Stimulated activated naive CD4-positive, alpha-beta T cell (primary cell): ENCODE measurements around the gene CBS.
A peak's percentile ranks its signal among the peaks of the same experiment; 100 is the strongest.
"Not testable (repeated sequence)": the region's sequence is repeated elsewhere in the genome, so short reads cannot be mapped to it uniquely, and the experiment has no call there.

Experiments used
- DNase-seq, 6 experiments: peaks; one replicate each; lab custom pipeline; 2025; lab: John Stamatoyannopoulos, UW

The CBS gene

GRCh38 chr21:43068065-43068464 lies 7.6 kb downstream of the CBS start:
- DNase-seq: not testable (repeated sequence)

DNA sequence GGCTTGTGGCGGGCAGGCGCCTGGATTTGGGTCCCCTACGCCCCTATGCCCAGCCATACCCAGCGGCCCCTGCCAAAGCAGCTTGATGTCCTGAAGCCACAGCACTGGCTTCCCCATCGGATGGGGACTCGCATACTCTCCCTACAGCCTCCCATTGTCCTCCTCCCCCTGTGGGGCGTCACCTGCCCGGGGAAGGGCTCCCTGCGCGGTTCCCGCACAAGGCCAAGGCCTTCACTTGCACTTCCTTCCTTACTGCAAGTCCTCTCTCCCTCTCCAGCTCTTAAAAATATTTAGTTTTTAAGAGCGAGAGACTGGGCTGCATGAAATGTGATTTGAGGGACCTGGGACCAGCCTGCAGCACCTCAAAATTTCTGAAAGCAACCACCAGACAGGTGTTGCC lies 8.9 kb downstream of the CBS start:
- not testable (repeated sequence) for DNase-seq

DNA sequence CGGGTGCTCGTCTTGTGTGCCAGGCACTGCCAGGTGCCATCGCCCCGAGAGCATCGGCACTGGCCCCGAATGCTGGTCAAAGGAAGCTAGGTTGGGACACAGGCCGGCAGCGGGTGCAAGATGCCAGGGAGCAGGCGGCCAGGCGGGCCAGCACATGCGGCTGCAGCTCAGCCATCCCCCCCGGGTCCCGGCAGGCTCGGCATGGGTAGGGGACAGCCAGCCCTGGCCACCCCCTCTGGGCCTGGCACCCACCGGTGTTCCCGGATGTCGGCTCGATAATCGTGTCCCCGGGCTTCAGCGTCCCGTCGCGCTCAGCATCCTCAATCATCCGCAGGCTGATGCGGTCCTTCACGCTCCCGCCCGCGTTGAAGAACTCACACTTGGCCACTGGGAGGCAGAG lies 9.6 kb downstream of the CBS start:
- DNase-seq: not testable (repeated sequence)

GRCh38 chr21:43064265-43064917 lies 11.2 kb downstream of the CBS start:
- DNase-seq: not testable (repeated sequence)

- DNase-seq: not testable (repeated sequence)
These were observed 12.5 kb downstream of the CBS start for GRCh38 chr21:43062955-43063664.

- not testable (repeated sequence) for DNase-seq
These were observed 22.5 kb downstream of the CBS start for GRCh38 chr21:43053112-43053511.

DNA sequence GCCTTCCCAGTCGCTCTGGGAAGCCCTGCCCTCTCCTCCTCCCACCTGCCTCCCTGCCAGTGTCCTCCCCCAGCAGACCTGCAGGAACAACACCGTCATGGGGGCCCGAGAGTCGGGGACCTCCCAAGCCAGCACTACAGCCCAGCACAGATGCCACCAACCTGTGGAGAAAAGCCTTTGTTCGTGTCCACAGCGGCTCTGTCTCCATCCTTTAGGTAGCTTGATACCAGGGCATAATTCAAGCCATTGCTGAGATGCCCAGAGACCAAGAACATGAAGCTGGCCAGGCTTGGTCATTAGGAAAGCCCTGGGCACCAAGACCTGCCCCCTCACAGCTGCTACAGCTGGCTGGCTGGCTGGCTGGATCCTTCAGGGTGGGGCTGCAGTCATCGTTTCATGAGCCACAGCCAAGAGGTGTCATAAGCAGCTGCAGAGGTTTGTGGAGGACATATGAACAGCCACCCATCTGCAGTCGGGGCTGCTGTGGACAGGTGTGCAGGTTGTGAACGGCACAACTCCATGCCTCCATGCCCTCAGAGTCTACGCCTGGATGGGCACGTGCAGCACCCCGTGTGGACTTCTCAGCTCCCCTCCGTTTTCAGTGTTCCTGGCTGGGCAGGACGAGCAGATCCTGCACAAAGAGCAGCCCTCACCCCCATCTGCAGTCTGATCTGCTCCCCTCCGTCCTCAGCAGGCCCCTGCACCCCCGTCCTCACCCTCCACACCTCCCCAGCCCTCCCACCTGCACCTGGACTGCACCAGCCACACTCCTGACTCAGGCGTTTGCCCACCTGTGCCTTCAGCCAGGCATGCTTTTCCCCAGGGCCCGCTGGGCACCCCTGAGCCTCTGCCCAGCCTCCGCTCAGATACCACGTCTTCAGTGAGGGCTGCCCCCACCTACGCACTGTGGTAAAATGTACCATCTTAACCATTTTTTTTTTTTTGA lies 29.5 kb downstream of the CBS start:
- not testable (repeated sequence) for DNase-seq

DNA sequence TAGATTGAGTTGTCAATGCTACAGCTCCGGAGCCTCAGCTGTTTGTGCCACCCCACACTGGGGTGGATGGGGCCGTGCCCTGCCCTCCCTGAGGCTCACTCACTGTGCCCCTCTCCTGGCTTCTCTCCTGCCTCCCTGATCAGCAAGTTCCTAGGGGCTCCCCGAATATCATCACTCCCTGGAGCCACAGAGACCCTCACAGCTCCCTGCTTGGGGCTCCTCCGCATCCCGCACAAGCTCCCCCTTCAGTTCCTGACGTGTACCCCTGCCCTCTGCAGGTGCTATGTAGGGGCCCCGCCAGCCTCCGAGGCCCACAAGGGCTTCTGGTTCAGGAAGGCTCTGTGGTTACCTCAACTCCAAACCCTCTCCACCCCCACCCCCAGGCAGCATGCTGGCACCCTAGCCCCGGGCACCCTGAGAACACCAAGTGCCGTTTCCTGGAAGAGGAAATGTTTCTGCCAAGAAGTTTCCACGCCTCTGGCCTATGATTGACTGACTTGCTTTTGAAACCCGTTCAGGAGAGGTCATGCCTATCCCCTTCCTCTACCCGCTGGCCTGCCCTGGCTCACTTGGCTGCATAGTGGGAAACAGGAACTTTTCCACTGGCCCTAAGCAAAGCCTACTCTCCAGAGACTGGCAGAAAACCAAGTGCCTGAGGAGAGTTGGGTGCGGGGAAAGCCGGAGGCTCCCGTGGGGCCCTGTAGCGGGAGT lies 30.3 kb downstream of the CBS start:
- peak in 3 of 6 experiments; percentile 2 to 16 (median 10) for DNase-seq

- not testable (repeated sequence) for DNase-seq
These were observed 31.1 kb downstream of the CBS start for GRCh38 chr21:43044547-43044946.

GRCh38 chr21:43043291-43043690 lies 32.3 kb downstream of the CBS start:
- not testable (repeated sequence) for DNase-seq

- DNase-seq: not testable (repeated sequence)
These were observed 33.5 kb downstream of the CBS start for GRCh38 chr21:43042169-43042568.

- not testable (repeated sequence) for DNase-seq
These were observed 37.0 kb downstream of the CBS start for GRCh38 chr21:43038659-43039044.

- not testable (repeated sequence) for DNase-seq
These were observed 37.5 kb downstream of the CBS start for GRCh38 chr21:43037918-43038658.

DNA sequence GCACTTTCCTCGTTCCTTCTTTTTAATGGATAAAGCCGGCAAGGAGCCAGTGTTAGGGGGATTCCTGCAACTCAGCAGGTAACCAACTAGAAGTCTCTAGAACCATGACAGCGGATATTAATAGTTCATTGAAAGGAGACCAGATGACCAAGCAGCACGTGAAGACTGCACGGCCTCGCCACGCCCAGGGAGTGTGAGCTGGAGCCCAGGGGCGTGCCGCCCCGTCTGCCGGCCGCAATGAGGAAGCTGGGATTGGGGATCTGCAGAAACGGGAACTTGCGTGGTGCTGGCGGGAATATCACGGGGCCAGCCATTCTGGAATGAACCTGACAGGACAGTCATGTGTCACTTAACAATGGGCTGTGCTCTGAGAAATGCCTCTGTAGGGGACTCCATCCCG lies 38.7 kb downstream of the CBS start:
- not testable (repeated sequence) for DNase-seq

- DNase-seq: no peak
These were observed 40.8 kb downstream of the CBS start for GRCh38 chr21:43034826-43035225.

GRCh38 chr21:43034101-43034500 lies 41.5 kb downstream of the CBS start:
- no peak for DNase-seq

DNA sequence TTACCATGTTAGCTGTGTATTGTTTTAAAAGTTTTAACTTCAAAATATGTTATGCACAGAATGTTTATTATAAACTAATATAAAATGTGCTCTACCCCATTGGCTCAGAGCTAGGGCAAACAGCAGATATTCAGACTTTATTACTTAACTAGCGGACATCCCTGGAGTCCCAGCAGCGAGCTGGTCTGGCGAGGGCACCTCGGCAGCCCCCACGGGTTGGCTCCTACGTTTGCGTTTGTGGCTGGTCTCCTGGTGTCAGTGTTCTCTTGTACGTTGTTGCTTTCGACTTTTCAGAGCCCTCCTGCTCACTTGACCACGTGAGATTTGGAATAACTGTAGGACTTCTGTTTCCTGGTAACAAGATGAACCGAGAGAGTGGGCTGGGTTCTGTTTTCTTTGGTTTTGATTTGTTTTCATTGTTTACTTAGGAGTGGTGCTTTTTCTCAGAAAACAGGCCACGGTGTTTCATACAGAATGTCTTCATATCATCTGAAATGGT lies 44.5 kb downstream of the CBS start:
- DNase-seq: no peak

GRCh38 chr21:43029785-43030184 lies 45.9 kb downstream of the CBS start:
- DNase-seq: no peak

- no peak for DNase-seq
These were observed 47.5 kb downstream of the CBS start for GRCh38 chr21:43027846-43028731.
